ENCODE results near the gene MEF2C.
A peak's percentile ranks its signal among the peaks of the same experiment; 100 is the strongest.

Gene MEF2C

DNA sequence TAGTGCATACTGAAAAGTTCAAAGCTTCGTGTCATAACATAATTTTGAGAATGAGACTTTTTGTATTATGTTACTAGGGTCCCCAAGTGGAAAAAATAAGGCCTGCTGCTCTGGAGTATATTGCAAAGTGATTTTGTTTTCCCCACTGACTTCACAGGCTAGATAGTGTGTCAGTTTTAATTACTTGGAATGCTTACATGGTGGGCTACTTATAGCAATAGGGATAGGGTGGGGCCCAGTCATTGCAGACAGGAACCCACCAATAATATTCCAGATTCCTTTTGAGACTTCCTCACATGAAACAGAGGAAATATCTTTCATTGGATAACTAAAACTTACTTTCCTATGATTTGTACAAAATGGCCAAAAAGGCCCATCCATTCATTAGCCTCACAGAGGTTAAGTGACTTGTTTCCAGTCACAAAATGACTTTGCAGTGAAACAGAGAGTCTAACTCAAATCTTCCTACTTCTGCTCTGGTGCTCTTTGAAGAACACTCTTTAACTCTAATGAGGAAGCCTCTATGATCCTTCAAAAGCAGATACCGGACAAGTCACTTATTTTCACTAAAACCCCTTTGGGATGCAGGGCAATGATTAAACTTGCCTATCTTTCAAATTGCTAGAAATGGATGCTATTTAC lies 16.2 kb upstream of the MEF2C start:
- Histone ChIP-seq H3K27ac (no peak overlapping the region), H3K4me3 (no peak overlapping the region)

GRCh38 chr5:88897748-88898147 lies 14.8 kb upstream of the MEF2C start:
- TF ChIP-seq, protein P1, sequence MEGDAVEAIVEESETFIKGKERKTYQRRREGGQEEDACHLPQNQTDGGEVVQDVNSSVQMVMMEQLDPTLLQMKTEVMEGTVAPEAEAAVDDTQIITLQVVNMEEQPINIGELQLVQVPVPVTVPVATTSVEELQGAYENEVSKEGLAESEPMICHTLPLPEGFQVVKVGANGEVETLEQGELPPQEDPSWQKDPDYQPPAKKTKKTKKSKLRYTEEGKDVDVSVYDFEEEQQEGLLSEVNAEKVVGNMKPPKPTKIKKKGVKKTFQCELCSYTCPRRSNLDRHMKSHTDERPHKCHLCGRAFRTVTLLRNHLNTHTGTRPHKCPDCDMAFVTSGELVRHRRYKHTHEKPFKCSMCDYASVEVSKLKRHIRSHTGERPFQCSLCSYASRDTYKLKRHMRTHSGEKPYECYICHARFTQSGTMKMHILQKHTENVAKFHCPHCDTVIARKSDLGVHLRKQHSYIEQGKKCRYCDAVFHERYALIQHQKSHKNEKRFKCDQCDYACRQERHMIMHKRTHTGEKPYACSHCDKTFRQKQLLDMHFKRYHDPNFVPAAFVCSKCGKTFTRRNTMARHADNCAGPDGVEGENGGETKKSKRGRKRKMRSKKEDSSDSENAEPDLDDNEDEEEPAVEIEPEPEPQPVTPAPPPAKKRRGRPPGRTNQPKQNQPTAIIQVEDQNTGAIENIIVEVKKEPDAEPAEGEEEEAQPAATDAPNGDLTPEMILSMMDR (IDR thresholded peaks at IDR 0.05): no peak
- Histone ChIP-seq H3K4me1 (peaks cover 0 to 32% (median 3%) of the 10 kb centered on the region in 4 donors), H3K36me3 (no peaks in the 10 kb centered on the region), H3K4me3 (no peak overlapping the region), H3K9me3 (no peaks in the 10 kb centered on the region), H3K27me3 (no peaks in the 10 kb centered on the region), H3K27ac (no peak overlapping the region)
- DNase-seq: no peak
- intact Hi-C loops (cut with DNase I; ENCODE audit: low total_unique reads): no loop called here

More for the DNA sequence above, 16.2 kb upstream of the MEF2C start:
- intact Hi-C loops (cut with DNase I; ENCODE audit: low total_unique reads): no loop called here
- Histone ChIP-seq H3K36me3 (no peaks in the 10 kb centered on the region), H3K9me3 (no peaks in the 10 kb centered on the region), H3K4me1 (peaks cover 0 to 21% (median 0%) of the 10 kb centered on the region in 4 donors), H3K27me3 (no peaks in the 10 kb centered on the region)
- DNase-seq: no peak
- TF ChIP-seq, protein P1 (IDR thresholded peaks at IDR 0.05): no peak

DNA sequence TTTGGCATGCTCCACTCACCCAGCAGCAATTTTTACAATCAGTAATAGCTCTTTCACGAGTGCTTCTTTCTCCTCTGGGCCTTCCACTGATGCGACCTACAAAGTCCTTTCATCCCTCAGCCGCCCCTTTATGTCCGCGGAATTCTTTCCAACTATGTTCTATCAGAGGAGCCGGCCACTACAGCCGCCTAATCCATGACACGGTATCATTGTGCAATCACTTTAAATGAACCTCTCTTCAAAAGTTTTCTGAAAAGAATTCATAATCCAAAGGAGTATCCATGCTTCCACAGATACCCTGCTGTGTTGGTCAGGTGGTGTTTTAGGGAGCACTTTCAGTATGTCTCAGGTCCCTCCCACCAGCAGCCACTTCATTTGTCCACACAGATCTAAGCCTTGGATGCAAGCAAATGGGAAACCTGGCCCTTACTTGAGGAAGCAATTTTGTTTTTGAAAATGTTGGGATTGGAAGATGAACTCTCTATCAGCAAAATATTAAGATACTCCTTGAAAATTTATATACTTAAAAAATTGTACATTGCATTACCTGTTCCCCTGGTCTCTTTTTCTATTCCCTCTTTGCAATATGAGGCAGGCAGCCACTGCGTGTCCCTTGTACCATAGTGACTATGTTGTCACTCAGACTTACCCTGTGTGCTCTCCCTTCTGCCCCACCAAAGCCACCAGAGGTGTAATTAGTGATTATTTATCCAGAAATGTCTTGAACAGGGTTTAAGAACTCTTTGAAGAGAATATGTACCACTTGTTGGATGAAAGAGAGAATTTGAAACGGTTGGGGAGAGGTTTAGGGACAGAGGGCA lies 12.9 kb upstream of the MEF2C start:
- no peak overlapping the region for H3K27ac ChIP-seq
- no peak overlapping the region for H3K4me3 ChIP-seq
- no peak for DNase-seq
- H3K27me3 ChIP-seq: no peaks in the 10 kb centered on the region
- TF ChIP-seq, protein P1 (IDR thresholded peaks at IDR 0.05): no peak
- H3K9me3 ChIP-seq: no peaks in the 10 kb centered on the region
- intact Hi-C loops (cut with DNase I; ENCODE audit: low total_unique reads): no loop called here
- H3K36me3 ChIP-seq: no peaks in the 10 kb centered on the region
- H3K4me1 ChIP-seq: peaks cover 0 to 36% (median 4%) of the 10 kb centered on the region in 4 donors

DNA sequence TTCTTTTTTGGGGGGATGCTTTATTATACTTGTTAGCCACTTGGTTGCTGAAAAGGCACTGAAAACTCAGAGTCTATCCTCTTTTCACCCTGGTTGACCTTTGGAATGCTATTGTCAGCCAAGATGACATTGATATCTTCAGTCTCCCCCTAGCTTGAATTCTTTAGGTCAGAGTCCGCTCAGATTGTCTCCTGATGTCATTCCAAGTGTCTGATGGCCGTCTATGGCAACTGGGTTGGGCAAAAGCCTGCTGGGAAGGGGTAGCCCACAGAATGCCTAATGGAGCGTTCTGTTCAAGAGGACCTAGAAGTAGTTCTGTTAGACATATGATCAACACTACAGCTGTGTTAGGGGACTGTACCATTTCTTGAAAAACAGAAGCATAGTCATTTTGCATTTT lies 9.7 kb upstream of the MEF2C start:
- TF ChIP-seq, protein P1 (IDR thresholded peaks at IDR 0.05): no peak
- peaks cover 0 to 50% (median 9%) of the 10 kb centered on the region in 4 donors for H3K4me1 ChIP-seq
- intact Hi-C loops (cut with DNase I; ENCODE audit: low total_unique reads): no loop called here
- H3K36me3 ChIP-seq: no peaks in the 10 kb centered on the region
- DNase-seq: no peak
- H3K4me3 ChIP-seq: no peak overlapping the region
- no peak overlapping the region for H3K27ac ChIP-seq
- no peaks in the 10 kb centered on the region for H3K9me3 ChIP-seq
- no peaks in the 10 kb centered on the region for H3K27me3 ChIP-seq

GRCh38 chr5:88890070-88890781 lies 7.2 kb upstream of the MEF2C start:
- Histone ChIP-seq H3K4me1 (peaks cover 0 to 60% (median 13%) of the 10 kb centered on the region in 4 donors), H3K4me3 (peak overlapping the region; percentile 67 to 71), H3K27ac (peak overlapping the region; percentile 93 to 97), H3K27me3 (no peaks in the 10 kb centered on the region), H3K9me3 (no peaks in the 10 kb centered on the region), H3K36me3 (no peaks in the 10 kb centered on the region)
- intact Hi-C loops (cut with DNase I; ENCODE audit: low total_unique reads): no loop called here
- TF ChIP-seq, protein P1 (IDR thresholded peaks at IDR 0.05): no peak
- no peak for DNase-seq
